RWPE1 (cell line): ENCODE measurements around the gene WWOX.

Source experiments
- CTCF ChIA-PET: fragments of 350-600 bp; sonication (Branson Sonifier 250); formaldehyde crosslinking; extraction: SDS; loops from one replicate; lab custom pipeline; 2021; lab: Yijun Ruan, JAX
- POLR2A ChIA-PET: fragments of 400-600 bp; formaldehyde crosslinking; extraction: SDS; loops from one replicate; lab custom pipeline; 2020; ENCODE audit warnings: antibody characterized with exemption; ENCODE audit not compliant: low non-redundant PET; lab: Yijun Ruan, JAX
- DNase-seq: peaks from one replicate; pipeline ENCODE4 v3.0.0; 2012; ENCODE audit warnings: low spot score
- H3K27ac ChIP-seq: fragments of 450-650 bp; 2 replicates; pipeline ENCODE4 v1.5.1; 2017
- CTCF ChIP-seq: fragments of 450-650 bp; conservative IDR thresholded peaks from 2 replicates; pipeline ENCODE4 v1.5.1; 2017; ENCODE audit warnings: low read depth, mild to moderate bottlenecking

Gene WWOX

GRCh38 chr16:78065319-78065718 lies 34.1 kb upstream of the WWOX start:
- no peak overlapping the region for H3K27ac ChIP-seq
- DNase-seq: no peak
- POLR2A ChIA-PET: no interaction called here
- CTCF ChIA-PET: interaction anchor here (0.6 kb wide), 1 partner anchor 941 kb away, joined by 3 read pairs; no protein-coding TSS in a partner anchor
- TF ChIP-seq CTCF: no peak

- CTCF ChIA-PET: no interaction called here
- POLR2A ChIA-PET: no interaction called here
- TF ChIP-seq CTCF: no peak
- H3K27ac ChIP-seq: no peak overlapping the region
- no peak for DNase-seq
Observed at GRCh38 chr16:78069913-78070312, 29.5 kb upstream of the WWOX start.

GRCh38 chr16:78072275-78072674 lies 27.2 kb upstream of the WWOX start:
- peak; percentile 2 for DNase-seq
- ChIA-PET POLR2A (no interaction called here), CTCF (interaction anchor here (0.7 kb wide), 1 partner anchor 446 kb away, joined by 3 read pairs; no protein-coding TSS in a partner anchor)
- TF ChIP-seq CTCF: no peak
- no peak overlapping the region for H3K27ac ChIP-seq

- POLR2A ChIA-PET: no interaction called here
- CTCF ChIA-PET: no interaction called here
- TF ChIP-seq CTCF: no peak
- no peak for DNase-seq
- H3K27ac ChIP-seq: no peak overlapping the region
Observed at GRCh38 chr16:78075800-78076199, 23.7 kb upstream of the WWOX start.

- CTCF ChIA-PET: no interaction called here
Observed at GRCh38 chr16:78081341-78081740, 18.1 kb upstream of the WWOX start.

GRCh38 chr16:78091419-78091818 lies 8.0 kb upstream of the WWOX start:
- POLR2A ChIA-PET: no interaction called here
- H3K27ac ChIP-seq: no peak overlapping the region
- CTCF ChIA-PET: interaction anchor here (1.8 kb wide), 1 partner anchor 8 kb away, joined by 5 read pairs; the partner anchor contains the start of gene WWOX
- no peak for TF ChIP-seq CTCF
- DNase-seq: no peak

More at GRCh38 chr16:78081341-78081740, 18.1 kb upstream of the WWOX start:
- no peak for TF ChIP-seq CTCF
- no peak overlapping the region for H3K27ac ChIP-seq
- no peak for DNase-seq
- POLR2A ChIA-PET: no interaction called here
